Measurements from ENCODE around the gene SPRR2D. TPM values are rescaled to one million over a fixed set of nuclear protein-coding genes. Genes with fewer than 3 reads are reported as not detected.
A peak's percentile ranks its signal among the peaks of the same experiment; 100 is the strongest.
"Not testable (repeated sequence)": the region's sequence is repeated elsewhere in the genome, so short reads cannot be mapped to it uniquely, and the experiment has no call there.

SPRR2D gene
- not detected for total RNA-seq

DNA sequence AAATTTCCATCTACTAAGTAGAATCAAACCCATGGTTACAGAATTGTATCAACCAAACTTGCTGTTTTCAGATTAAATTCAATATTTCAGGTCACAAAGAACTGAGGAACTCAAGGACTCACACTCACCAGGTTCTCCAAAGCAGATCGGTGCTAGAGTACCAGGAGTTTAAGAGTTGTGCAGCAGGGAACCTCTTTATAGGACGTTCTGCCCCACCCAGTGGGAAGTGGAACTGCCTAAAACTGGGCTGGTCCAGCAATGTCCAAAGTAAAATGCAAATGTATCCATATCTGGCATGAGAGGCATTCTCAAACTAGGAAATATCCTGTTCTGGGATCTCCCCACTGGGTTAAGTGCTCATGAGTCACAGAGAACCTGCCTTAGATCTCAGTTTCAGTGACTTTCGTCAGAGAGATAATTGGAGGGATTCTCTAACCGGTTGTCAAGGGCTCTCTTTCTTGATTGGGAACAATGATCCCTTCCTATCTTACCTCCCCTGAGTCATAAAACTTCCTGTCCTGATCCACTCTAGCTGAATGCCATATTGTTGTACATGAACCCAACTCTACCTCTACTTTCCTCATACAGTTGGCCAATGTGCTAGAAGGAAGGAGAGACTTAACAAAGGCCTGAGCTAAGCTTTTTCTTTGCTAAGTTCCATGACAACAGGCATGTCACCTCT lies at the start of gene SPRR2D:
Gene SPRR2D, minus strand, starts transcription at position 171 of the 682 bp plus-strand sequence. CDS start 774 bp downstream, outside the sequence.
- FAIRE-seq, result no peak

DNA sequence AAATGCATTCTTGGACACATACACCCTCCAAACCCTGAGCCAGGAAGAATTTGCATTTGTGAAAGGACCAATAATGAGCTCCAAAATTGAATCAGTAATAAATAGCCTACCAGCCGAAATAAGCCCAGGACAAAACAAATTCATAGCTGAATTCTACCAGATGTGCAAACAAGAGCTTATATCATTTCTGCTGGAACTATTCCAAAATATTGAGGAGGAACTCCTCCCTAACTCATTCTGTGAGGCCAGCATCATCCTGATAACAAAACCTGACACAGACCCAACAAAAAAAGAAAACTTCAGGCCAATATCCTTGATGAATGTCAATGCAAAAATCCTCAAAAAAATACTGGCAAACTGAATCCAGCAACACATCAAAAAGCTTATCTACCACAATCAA lies 46.7 kb upstream of the SPRR2D start:
- FAIRE-seq, result no peak
- DNase-seq (ENCODE audit: low spot score in 2 of 2), result no peak

More for the DNA sequence above, at the start of gene SPRR2D:
- DNase-seq (ENCODE audit: low spot score in 2 of 2), result no peak

DNA sequence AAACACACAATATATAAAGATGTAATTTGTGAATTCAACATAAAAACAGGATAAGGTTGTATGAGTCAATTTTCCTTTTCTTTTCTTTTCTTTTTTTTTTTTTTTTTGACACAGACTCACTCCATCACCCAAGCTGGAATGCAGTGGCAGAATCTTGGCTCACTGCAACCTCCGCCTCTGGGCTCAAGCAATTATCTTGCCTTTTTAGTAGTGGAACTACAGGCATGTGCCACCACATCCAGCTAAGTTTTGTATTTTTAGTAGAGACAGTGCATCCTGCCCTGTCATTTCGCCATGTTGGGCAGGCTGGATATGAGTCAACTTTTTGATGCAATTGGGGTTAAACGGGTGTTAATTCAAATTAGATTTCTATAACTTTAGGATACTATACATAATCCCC lies 40.8 kb upstream of the SPRR2D start:
- FAIRE-seq (no peak), DNase-seq (ENCODE audit: low spot score in 2 of 2) (no peak)

DNA sequence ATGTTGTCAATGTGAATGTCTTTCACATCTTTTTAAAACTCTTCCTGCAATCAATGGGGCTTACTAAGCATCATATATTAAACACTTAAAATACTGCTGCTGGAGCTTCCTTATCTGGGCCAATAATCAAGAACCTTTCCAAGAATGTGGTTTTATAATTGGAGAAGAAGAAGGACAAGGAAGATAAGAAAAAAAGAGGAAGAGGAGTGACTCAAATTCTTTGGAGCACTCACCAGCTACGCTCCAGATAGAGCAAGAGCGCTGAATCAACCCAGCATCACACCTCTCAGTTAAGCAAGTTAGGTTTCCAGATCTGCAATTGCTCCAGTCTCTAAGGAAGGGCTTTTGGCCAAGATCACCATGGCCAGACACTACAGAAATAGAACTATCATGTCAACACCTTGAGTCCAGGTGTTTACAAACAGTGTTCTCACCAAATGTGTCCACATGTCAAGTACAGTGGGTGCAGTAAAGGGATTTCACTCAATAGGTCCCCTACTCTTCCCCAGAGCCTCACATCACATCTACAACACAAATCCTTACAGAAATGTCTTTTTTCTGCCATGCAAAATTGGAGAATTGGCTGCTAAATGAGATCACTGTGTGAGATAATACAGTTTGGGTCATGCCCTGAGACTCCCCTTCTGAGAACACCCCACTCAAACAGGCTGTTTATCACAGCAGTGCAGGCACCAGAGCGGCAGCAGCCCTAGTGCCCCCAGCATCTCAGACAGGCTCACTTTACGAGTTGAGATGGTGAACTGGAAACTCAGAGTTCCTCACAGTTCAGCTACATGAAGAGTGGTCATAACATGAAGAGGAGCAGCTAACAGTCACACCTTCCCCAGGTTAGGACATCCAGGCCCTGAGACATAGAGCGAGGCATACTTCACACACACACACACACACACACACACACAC lies 32.1 kb upstream of the SPRR2D start:
- DNase-seq (ENCODE audit: low spot score in 2 of 2) (no peak), FAIRE-seq (no peak)

DNA sequence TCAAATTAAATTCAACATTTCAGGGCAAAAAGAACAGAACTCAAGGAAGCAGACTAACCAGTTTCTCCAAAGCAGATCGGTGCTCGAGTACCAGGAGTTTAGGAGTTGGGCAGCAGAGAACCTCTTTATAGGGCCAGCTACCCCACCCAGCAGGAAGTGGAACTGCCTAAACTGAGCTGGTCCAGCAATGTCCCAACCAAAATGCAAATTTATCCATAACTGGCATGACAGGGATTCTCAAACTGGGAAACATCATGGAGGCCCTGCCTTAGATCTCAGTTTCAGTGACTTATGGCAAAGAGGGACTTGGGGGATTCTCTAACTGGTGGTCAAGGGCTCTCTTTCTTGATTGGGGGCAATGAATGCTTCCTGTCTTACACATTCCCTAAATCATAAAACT lies 30.6 kb upstream of the SPRR2D start, which contains the start of gene SPRR2B:
Gene SPRR2B, minus strand, starts transcription at position 101 of the 400 bp plus-strand sequence. CDS start 772 bp downstream, outside the sequence.
- FAIRE-seq (no peak), DNase-seq (ENCODE audit: low spot score in 2 of 2) (no peak)

DNA sequence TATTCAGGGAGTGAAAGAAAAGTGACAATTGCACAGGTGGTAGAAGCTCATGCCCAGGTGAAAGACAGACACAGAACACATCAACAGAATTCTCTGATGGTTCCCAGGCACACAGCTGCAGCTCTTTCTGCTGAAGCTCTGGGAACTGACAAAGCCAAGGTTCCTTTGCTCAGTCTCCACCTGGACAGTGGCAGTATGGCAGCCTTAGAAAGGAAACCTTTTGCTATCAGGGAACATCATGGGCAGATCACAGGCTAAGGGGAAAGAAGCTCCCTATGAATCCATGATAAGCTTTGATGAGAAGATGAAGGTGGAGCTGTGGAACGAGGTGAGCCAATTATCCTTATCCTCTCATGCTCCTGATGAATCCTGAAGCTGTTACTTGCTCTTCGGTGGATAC lies 29.3 kb upstream of the SPRR2D start:
- DNase-seq (ENCODE audit: low spot score in 2 of 2), result no peak
- no peak for FAIRE-seq

DNA sequence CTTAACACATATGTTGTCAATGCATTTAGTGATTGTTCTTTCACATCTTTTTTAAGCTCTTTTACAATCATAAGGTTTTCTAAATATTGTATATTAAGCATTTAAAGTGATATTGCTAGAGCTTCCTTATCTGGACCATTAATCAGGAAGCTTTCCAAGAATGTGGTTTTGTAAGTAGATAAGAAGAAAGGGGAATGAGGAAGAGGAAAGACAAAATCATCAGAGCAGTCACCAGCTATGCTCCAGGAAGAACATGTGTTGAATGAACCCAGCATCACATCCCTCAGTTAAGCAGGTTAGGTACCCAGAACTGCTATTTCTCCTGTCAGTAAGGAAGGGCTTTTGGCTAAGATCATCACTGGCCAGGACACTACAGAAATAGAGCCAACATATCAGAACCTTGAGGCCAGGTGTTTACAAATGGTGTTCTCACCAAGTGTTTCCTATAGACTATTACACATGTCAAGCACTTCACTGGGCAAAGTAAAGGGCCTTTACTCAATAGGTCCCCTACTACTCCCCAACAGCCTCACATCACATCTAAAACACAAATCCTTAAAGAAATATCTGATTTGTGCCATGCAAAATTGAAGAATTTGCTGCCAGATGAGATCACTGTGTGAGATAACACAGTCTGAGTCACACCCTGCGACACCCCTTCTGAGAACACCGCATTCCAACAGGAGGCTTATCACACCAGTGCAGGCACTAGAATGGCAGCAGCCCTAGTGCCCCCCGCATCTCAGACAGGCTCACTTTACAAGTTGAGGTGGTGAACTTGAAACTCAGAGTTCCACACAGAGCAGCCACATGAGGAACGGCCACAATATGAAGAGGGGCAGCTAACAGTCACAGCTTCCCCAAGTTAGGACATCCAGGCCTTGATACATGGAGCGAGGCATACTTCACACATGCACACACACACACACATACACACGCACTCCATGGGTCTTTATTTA lies 18.2 kb upstream of the SPRR2D start:
- FAIRE-seq (no peak), DNase-seq (ENCODE audit: low spot score in 2 of 2) (no peak)

DNA sequence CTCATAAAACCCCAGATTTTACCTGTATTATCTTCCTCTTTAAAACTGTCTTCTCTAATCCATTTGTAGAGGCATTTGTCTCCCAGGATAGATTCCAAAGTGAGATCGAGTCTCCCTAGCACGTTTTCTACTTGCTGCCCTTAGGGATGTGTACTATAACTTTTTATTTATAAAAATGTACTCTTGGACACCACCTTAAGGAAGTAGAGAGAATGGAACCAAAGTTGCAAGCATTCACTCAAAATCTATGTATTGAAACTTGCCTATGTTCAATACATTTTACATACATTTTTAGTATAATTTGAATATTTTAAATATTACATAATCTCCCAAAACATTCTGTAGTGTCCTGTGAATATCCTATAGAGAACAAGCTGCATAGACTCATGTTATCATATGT lies 17.2 kb upstream of the SPRR2D start:
- DNase-seq (ENCODE audit: low spot score in 2 of 2) (no peak), FAIRE-seq (no peak)

DNA sequence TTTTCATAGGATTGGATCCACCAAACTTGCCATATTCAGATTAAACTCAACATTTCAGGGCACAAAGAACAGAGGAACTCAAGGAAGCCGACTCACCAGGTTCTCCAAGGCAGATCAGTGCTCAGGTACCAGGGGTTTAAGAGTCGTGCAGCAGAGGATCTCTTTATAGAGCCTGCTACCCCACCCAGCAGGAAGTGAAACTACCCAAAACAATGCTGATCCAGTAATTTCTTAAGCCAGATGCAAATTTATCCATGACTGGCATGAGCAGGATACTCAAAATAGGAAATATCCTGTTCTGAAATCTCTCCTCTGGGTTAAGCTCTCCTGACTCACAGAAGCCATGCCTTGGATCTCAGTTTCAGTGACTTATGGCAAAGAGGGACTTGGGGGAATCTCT lies 16.5 kb upstream of the SPRR2D start, which contains the start of gene SPRR2A:
Gene SPRR2A, minus strand, starts transcription at position 138 of the 400 bp plus-strand sequence. CDS start 777 bp downstream, outside the sequence.
- DNase-seq (ENCODE audit: low spot score in 2 of 2) (no peak), FAIRE-seq (no peak)

DNA sequence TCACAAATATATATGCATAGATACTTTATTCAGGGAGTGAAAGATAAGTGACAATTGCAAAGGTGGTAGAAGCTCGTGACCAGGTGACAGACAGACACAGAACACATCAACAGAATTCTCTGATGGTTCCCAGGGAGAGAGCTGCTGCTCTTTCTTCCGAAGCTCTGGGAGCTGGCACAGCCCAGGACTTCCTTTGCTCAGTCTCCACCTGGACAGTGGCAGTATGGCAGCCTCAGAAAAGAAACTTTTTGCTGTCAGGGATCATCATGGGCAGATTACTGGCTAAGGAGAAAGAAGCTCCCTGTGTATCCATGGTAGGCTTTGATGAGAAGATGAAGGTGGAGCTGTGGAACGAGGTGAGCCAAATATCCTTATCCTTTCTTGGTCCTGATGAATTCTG lies 15.2 kb upstream of the SPRR2D start:
- not testable (repeated sequence) for DNase-seq (ENCODE audit: low spot score in 2 of 2); FAIRE-seq

DNA sequence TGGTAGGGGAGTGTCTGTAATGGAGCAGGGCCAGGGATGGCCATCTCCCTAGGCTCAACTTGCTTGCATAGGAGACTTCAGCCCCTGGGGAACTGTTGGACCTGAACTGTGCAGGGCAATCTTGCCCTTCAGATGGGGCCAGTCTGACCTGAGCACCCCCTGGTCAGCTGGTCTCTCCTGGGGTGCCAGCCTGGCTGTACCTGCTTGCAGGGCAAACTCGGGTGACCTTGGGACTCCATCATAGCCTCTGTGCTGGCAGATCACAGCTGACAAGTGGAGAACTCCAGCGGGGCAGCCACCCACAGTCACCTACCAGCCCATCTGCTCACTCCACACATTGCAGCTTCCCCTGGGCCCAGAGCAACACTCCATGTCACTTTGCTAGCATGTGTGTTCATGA lies 8.3 kb upstream of the SPRR2D start:
- DNase-seq (ENCODE audit: low spot score in 2 of 2) (no peak), FAIRE-seq (no peak)

DNA sequence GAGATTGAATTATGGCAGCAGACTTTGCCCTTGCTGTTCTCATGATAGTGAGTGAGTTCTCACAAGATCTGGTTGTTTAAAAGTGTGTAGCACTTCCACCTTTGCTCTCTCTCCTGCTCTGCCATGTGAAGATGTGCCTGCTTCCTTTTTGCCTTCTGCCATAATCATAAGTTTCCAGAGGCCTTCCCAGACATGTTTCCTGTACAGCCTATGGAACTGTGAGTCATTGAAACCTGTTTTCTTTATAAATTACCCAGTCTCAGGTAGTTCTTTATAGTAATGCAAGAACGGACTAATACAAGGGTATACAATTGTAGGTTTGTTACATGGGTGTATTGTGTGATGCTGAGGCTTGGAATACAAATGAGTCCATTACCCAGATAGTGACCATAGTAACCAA lies 5.7 kb downstream of the SPRR2D start:
- DNase-seq (ENCODE audit: low spot score in 2 of 2) (no peak), FAIRE-seq (no peak)

DNA sequence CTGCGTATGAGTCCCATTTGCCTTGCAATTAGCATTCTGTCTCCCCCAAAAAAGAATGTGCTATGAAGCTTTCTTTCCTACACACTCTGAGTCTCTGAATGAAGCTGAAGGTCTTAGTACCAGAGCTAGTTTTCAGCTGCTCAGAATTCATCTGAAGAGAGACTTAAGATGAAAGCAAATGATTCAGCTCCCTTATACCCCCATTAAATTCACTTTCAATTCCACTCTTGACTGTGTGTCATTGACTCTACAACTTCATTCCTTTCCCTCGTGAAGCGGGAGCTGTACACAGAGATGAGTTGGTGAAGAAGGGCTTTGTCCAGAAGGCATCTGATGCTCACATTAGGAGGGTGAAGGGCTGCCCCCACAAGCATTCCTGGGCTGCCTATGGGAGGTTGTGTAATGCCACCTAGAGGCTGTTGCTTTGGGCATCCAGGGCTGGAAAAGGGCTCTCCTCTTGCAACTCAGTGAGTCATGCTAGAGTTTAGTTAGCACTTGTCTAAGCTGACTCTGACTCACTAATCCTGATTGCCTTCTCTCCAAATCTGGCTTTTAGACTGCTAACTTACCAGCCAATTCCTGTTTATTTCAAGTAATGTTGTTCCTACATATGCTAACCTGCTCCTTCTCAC lies 8.1 kb downstream of the SPRR2D start:
- DNase-seq (ENCODE audit: low spot score in 2 of 2), result peak in 1 of 2 donors; percentile 13
- FAIRE-seq, result no peak

DNA sequence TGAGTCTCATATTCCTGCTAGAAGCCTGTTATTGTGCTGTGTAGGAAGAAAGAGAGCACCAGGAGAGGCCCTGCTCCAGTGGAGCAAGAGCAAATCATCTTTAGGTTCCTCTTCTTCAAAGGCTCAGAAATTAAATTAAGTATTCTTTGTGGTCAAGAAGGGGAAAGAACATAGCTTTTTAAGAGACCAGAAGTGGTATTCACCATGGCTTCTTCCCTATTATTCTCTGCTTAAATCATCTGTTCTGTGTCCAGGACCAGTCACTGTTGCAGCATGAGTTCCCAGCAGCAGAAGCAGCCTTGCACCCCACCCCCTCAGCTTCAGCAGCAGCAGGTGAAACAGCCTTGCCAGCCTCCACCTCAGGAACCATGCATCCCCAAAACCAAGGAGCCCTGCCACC lies 8.8 kb downstream of the SPRR2D start:
- FAIRE-seq (no peak), DNase-seq (ENCODE audit: low spot score in 2 of 2) (no peak)

DNA sequence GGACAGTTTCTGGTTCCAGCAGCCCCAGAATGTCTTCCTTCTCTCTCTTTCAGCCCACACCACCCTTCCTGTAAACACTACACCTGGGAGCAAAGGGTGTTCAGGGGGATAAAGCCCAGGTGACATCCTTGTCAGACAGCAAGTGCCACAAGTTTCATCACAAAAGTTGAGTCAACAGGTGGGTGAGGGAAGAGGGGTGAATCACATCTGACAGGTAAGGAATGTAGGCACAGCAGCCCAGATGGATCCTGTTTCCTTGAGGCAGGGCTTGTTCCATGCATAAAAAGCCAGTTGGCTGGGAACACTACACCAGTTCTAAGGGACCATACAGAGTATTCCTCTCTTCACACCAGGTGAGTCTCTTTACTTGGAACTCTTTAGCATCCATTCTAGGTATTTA lies 10.0 kb downstream of the SPRR2D start, which contains the start of gene SPRR1B:
Gene SPRR1B, plus strand, starts transcription at position 309 of the 400 bp plus-strand sequence. CDS start 1,143 bp downstream, outside the sequence.
- FAIRE-seq (no peak), DNase-seq (ENCODE audit: low spot score in 2 of 2) (no peak)

DNA sequence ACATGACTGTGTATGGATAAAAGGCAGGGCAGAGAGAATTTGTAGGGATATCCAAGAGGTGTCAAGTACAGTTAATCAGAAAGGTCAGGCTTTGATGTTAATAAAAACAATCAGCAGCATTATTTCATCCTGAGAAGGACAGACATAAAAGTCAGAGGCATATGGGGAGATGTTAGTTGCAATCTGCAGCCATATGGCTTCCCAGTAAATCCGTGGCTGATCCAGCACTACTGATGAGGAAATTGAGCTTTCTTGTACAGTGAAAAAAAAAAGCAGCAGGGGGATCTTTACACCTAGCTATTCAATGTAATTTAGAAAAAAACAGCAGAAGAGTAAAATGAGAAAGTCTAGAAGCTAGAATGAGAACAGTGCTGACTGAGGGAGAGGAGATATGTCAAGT lies 12.2 kb downstream of the SPRR2D start:
- DNase-seq (ENCODE audit: low spot score in 2 of 2) (no peak), FAIRE-seq (no peak)

DNA sequence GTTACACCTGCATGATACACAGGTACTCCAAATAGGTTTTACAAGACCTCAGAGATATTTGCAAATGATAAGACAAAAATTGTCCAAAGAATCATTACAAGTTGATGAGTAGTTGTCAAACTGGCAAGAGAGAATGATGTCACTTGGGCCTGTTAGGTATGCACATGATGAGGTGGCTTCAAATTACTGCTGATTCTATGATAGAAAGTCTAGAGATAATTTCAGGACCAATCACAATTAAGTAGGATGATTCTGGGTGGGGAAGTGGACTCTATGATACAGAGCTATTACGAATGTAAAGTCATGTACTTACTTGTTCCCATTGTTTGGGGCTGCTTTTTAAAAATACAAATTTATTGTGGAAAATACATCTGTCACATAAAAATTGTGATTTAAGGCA lies 15.1 kb downstream of the SPRR2D start:
- no peak for FAIRE-seq

DNA sequence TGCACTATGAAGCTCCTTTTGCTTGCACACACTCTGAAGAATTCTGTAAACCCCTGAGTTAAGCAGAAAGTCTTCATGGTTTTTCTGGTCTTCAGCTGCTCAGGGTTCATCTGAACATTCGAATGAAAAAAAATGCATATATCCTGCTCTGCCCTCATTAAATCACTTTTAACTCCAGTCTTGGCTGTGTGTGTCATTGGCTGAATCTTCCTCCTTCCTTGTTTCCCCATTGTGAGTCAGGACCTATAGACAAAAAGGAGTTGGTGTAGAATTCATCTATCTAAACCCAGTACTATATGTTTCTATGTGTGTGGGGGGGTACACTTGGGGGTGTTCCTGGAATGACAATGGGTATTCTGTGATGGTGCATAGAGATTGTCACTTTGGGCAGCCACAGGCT lies 16.5 kb downstream of the SPRR2D start:
- FAIRE-seq (no peak), DNase-seq (ENCODE audit: low spot score in 2 of 2) (no peak)

More for the DNA sequence above, 15.1 kb downstream of the SPRR2D start:
- DNase-seq (ENCODE audit: low spot score in 2 of 2), result no peak

DNA sequence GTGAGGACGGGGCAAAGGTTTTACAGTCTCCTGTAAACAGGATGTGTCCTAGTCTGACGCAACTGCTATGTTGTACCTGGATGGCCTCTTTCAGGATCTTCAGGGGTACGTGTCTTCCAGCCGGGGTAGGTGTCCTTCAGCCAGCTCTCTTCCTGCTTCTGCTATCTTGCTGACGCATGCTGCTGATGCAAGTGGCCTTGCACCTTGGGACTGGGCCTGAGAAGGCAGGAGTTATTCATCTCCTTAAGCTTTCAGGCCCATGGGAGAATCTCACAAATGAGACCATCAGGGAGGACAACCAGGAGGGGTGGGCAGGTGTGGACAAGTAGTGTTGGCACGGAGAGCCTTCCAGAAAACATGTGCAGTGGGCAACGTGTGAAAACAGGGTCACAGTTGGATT lies 17.8 kb downstream of the SPRR2D start:
- FAIRE-seq, result no peak
- no peak for DNase-seq (ENCODE audit: low spot score in 2 of 2)

DNA sequence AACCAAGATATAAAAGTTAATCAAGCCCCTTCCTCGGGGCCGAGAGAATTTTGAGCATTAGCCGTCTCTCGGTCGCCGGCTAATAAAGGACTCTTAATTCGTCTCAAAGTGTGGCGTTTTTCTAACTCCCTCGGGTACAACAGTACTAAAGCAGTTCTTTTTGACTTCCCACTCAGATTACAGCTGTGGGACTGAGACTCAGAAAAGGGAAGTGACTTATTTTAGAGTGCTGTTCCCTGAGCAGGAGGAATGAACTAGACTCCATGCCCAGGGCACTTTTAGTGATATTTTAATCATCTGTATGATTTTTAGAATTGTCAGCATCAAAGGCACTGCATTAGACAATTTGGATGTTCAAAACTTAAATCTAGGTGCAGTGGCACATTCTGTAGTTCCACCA lies 18.6 kb downstream of the SPRR2D start:
- not testable (repeated sequence) for FAIRE-seq; DNase-seq (ENCODE audit: low spot score in 2 of 2)
